OCI-LY7 (cell line): Measurements from ENCODE around the gene PWWP2B. TPM values are rescaled to one million over a fixed set of nuclear protein-coding genes. Genes with fewer than 3 reads are reported as not detected.
A peak's percentile ranks its signal among the peaks of the same experiment; 100 is the strongest.

Experiments used
- BruUV-seq: library from RNA; stranded (reverse); fragments of 400-500 nt; replicated peaks from 2 replicates; lab custom pipeline; 2021; lab: Mats Ljungman, UMichigan
- CTCF ChIA-PET: fragments of 300-600 bp; sonication (Branson Sonifier 250); formaldehyde crosslinking; loops from one replicate; lab custom pipeline; 2022; ENCODE audit warnings: antibody characterized with exemption; ENCODE audit not compliant: unreplicated experiment; lab: Charles Lee
- POLR2A ChIA-PET: fragments of 300-600 bp; sonication (Branson Sonifier 250); formaldehyde crosslinking; loops from one replicate; lab custom pipeline; 2022; ENCODE audit warnings: antibody characterized with exemption; lab: Charles Lee
- DNase-seq: peaks from one replicate; pipeline ENCODE4 v3.0.0-alpha.2; 2015; ENCODE audit warnings: low spot score
- H2AFZ ChIP-seq: fragments of 200-600 bp; sonication (generic), shearing (Covaris generic); 2 replicates; pipeline ENCODE4 v1.6.1; 2014; ENCODE audit warnings: mild to moderate bottlenecking, antibody characterized with exemption, low read length, moderate library complexity
- H3K27ac ChIP-seq: fragments of 200-600 bp; sonication (generic); 2 replicates; pipeline ENCODE4 v1.5.1; 2014; ENCODE audit warnings: mixed run types, low read depth, mild to moderate bottlenecking, moderate library complexity, low read length, inconsistent platforms; ENCODE audit not compliant: poor library complexity, severe bottlenecking
- H3K36me3 ChIP-seq: fragments of 200-600 bp; sonication (generic); 2 replicates; pipeline ENCODE4 v1.6.1; 2014; ENCODE audit warnings: mild to moderate bottlenecking, antibody characterized with exemption, low read length, moderate library complexity, mixed read lengths; ENCODE audit not compliant: insufficient read depth
- H3K4me1 ChIP-seq: fragments of 200-600 bp; sonication (generic); 2 replicates; pipeline ENCODE4 v1.5.1; 2014; ENCODE audit warnings: mild to moderate bottlenecking, low read length; ENCODE audit not compliant: insufficient read depth, poor library complexity, severe bottlenecking
- H3K4me2 ChIP-seq: fragments of 200-600 bp; sonication (generic); 2 replicates; pipeline ENCODE4 v1.6.1; 2014; ENCODE audit warnings: mild to moderate bottlenecking, low read length
- H3K4me3 ChIP-seq: fragments of 200-600 bp; sonication (generic); 2 replicates; pipeline ENCODE4 v1.5.1; 2014; ENCODE audit warnings: mild to moderate bottlenecking, low read depth, low read length; ENCODE audit not compliant: poor library complexity, severe bottlenecking
- H3K79me2 ChIP-seq: fragments of 200-600 bp; sonication (generic); 2 replicates; pipeline ENCODE4 v1.6.1; 2016; ENCODE audit warnings: low read depth, mild to moderate bottlenecking, low read length, moderate library complexity, mixed read lengths; ENCODE audit not compliant: insufficient read depth
- H3K9me2 ChIP-seq: fragments of 200-600 bp; sonication (generic); 2 replicates; pipeline ENCODE4 v1.6.1; 2016; ENCODE audit warnings: mild to moderate bottlenecking, low read length, mixed read lengths; ENCODE audit not compliant: insufficient read depth
- H3K9me3 ChIP-seq: fragments of 200-600 bp; sonication (generic); 2 replicates; pipeline ENCODE4 v1.6.1; 2014; ENCODE audit warnings: mild to moderate bottlenecking, mixed run types, low read length, mixed read lengths
- H4K20me1 ChIP-seq: fragments of 200-600 bp; sonication (generic); 2 replicates; pipeline ENCODE4 v1.6.1; 2014; ENCODE audit warnings: mild to moderate bottlenecking, antibody characterized with exemption, low read length, moderate library complexity, mixed read lengths; ENCODE audit not compliant: insufficient read depth
- EZH2phosphoT487 ChIP-seq: fragments of 200-600 bp; sonication (generic); IDR thresholded peaks from 2 replicates; pipeline ENCODE4 v1.6.1; 2018; ENCODE audit warnings: low read depth, borderline replicate concordance, mild to moderate bottlenecking, mixed run types, antibody characterized with exemption, low read length, moderate library complexity, mixed read lengths
- intact Hi-C: fragments of 100-400 bp; cut with micrococcal nuclease; formaldehyde crosslinking; loops from one replicate; pipeline ENCODE4 v1.10.0; 2022; ENCODE audit not compliant: unreplicated experiment
- total RNA-seq, 2 experiments: library from RNA; depleted of rRNA in 1 of 2; stranded (reverse); fragments of >200 nt in 1 of 2; shearing (Covaris generic) in 1 of 2; gene quantifications; 2 replicates each; pipeline ENCODE4 v1.2.3, GENCODE V29; 2014 to 2022
- TF ChIP-seq, protein P1 (sequence below): fragments of 200-600 bp; sonication (generic); conservative IDR thresholded peaks from 2 replicates; pipeline ENCODE4 v1.5.1; 2014; ENCODE audit warnings: mild to moderate bottlenecking, antibody characterized with exemption, low read length, moderate library complexity, mixed read lengths

Gene PWWP2B
- total RNA-seq, 2 experiments from 2014 or later, result 5.9 to 10.6 TPM

GRCh38 chr10:132457328-132458070 is 60.5 kb downstream of the PWWP2B start:
- DNase-seq, result peak; percentile 54
- no peaks in the 10 kb centered on the region for H3K9me3 ChIP-seq
- no peaks in the 10 kb centered on the region for H3K9me2 ChIP-seq
- peaks cover 10% of the 10 kb centered on the region for H3K4me1 ChIP-seq
- no peaks in the 10 kb centered on the region for H3K79me2 ChIP-seq
- BruUV-seq, result no TSS peak
- H2AFZ ChIP-seq, result no peak overlapping the region
- POLR2A ChIA-PET, result no interaction called here
- H3K27ac ChIP-seq, result no peak overlapping the region
- CTCF ChIA-PET, result no interaction called here
- H3K4me3 ChIP-seq, result no peak overlapping the region
- H3K36me3 ChIP-seq, result no peaks in the 10 kb centered on the region
- H3K4me2 ChIP-seq, result no peak overlapping the region
- no peaks in the 10 kb centered on the region for H4K20me1 ChIP-seq
- intact Hi-C loops, result loop anchor here (1.0 to 10.0 kb wide), 4 partner anchors 80 to 233 kb away; partner anchors contain the start of gene INPP5A
- TF ChIP-seq, protein P1, sequence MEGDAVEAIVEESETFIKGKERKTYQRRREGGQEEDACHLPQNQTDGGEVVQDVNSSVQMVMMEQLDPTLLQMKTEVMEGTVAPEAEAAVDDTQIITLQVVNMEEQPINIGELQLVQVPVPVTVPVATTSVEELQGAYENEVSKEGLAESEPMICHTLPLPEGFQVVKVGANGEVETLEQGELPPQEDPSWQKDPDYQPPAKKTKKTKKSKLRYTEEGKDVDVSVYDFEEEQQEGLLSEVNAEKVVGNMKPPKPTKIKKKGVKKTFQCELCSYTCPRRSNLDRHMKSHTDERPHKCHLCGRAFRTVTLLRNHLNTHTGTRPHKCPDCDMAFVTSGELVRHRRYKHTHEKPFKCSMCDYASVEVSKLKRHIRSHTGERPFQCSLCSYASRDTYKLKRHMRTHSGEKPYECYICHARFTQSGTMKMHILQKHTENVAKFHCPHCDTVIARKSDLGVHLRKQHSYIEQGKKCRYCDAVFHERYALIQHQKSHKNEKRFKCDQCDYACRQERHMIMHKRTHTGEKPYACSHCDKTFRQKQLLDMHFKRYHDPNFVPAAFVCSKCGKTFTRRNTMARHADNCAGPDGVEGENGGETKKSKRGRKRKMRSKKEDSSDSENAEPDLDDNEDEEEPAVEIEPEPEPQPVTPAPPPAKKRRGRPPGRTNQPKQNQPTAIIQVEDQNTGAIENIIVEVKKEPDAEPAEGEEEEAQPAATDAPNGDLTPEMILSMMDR, result peak; percentile 50; the same call in 1 of the 2 replicates
- TF ChIP-seq EZH2phosphoT487, result no peak

- peaks cover 4% of the 10 kb centered on the region for H3K4me1 ChIP-seq
- no TSS peak for BruUV-seq
- intact Hi-C loops, result loop anchor here (1.0 to 10.0 kb wide), 4 partner anchors 79 to 233 kb away; partner anchors contain the start of gene INPP5A
- ChIA-PET CTCF (no interaction called here), POLR2A (no interaction called here)
- H2AFZ ChIP-seq, result no peak overlapping the region
- no peaks in the 10 kb centered on the region for H3K36me3 ChIP-seq
- H3K79me2 ChIP-seq, result no peaks in the 10 kb centered on the region
- no peak overlapping the region for H3K4me3 ChIP-seq
- no peaks in the 10 kb centered on the region for H4K20me1 ChIP-seq
- DNase-seq, result no peak
- no peaks in the 10 kb centered on the region for H3K9me3 ChIP-seq
- H3K27ac ChIP-seq, result no peak overlapping the region
- no peak overlapping the region for H3K4me2 ChIP-seq
- no peaks in the 10 kb centered on the region for H3K9me2 ChIP-seq
- TF ChIP-seq EZH2phosphoT487, result no peak
- TF ChIP-seq, protein P1, result no peak
Observed at GRCh38 chr10:132458071-132458585, 61.1 kb downstream of the PWWP2B start.
